VCaP (cell line): ENCODE data around the gene CYP3A4.
"Not testable (repeated sequence)": the region's sequence is repeated elsewhere in the genome, so short reads cannot be mapped to it uniquely, and the experiment has no call there.

Experiments
- H3K27ac ChIP-seq: fragments of 450-650 bp; 2 replicates; pipeline ENCODE4 v1.5.1; 2017
- CTCF ChIP-seq: fragments of 450-650 bp; conservative IDR thresholded peaks from 2 replicates; pipeline ENCODE4 v1.5.1; 2017; ENCODE audit warnings: mild to moderate bottlenecking, moderate library complexity

The CYP3A4 gene

DNA sequence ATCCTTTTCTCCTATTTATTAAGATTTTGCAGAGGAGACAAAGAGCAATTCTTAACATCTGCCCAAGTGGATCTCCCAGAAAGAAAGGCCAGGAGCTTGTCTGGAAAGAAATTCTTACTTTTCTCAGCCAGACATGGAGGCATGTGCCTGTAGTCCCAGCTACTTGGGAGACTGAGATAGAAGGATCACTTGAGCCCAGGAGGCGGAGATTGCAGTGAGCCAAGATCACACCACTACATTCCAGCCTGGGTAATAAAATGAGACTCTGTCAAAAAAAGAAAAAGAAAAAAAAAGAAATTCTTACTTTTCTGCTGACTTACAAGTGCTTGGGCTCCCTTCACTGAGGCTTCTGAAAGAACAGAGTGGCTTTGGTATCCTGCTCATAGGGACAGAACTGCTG is 41.5 kb upstream of the CYP3A4 start:
- peak overlapping the region; percentile 82; the same call in 1 of the 2 replicates for H3K27ac ChIP-seq
- no peak for TF ChIP-seq CTCF

- peak overlapping the region; percentile 10; the same call in 1 of the 2 replicates for H3K27ac ChIP-seq
- TF ChIP-seq CTCF = no peak
Measured at GRCh38 chr7:99824091-99824490, 40.1 kb upstream of the CYP3A4 start.

DNA sequence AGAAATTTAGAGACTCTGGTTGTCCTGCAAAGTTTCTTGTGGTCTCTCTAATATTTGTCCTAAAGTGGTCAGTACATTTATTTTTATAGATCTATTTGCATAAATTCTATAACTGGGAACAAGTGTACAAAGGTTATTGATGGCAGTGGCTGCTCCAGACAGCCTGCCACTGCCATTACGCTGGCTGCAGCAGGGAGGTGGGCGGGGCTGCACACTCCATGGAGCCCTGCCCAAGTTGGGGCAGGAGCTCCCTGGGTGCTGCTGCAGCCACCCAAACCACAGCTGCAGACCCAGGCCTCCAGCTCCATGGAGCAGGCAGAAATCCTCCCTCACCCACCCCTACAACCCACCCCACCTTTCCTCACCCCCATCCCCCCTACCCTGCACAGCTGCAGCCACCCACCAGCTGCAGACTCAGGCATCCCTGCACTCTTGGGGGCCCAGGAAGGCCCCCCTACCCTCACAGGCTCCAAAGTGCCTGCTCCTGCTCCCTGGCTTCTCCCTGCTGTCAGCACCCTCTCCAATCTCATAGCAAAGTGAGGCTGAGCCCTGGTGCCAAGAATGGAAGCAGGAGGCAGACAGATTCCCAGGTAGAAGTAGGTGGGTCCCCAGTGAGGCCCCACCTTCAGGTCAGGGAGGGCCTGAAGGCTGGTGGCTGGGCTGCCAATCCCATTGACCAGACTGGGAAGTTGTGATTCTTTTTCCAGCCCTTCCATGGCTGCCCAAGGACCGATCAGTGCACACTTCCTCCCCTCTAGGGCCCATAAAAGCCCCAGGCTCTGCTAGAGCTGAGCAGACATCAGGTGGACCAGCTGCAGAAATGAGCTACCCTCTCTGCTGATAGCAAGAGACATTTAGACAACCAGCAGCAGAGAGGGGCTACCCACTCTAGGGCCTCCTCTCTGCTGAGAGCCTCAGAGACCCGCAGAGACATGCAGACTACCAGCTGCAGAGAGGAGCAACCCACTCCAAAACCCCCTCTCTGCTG is 39.0 kb upstream of the CYP3A4 start:
- H3K27ac ChIP-seq = peak overlapping the region; percentile 10; the same call in 1 of the 2 replicates
- TF ChIP-seq CTCF = no peak

DNA sequence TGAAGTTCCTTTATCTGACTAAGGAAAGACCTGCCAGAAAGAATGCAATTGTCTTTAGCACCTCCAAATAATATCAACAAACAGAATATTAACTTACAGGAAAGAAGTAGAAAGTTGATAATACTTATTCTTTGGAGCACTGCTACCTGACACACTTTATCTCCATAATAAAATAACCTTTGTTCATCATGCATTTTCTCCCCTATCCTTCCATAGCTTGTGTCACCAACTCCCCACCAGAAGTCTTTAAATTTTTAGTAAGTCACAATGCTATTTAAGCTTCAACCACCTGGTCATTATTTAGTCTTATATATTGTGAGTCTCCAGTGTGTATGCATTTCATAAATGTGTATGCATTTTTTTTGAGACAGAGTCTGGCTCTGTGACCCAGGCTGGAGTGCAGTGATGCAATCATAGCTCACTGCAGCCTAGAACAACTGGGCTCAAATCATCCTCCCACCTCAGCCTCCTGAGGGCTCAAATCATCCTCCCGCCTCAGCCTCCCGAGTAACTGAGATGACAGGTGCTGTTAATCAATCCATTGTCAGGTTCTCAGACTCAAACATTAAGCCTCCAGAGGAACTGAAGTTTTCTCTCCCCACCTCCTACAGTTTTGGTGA is 36.5 kb upstream of the CYP3A4 start:
- no peak overlapping the region for H3K27ac ChIP-seq

GRCh38 chr7:99808766-99809165 is 24.8 kb upstream of the CYP3A4 start:
- no peak overlapping the region for H3K27ac ChIP-seq
- TF ChIP-seq CTCF = no peak

More for the DNA sequence above, 36.5 kb upstream of the CYP3A4 start:
- TF ChIP-seq CTCF = no peak

DNA sequence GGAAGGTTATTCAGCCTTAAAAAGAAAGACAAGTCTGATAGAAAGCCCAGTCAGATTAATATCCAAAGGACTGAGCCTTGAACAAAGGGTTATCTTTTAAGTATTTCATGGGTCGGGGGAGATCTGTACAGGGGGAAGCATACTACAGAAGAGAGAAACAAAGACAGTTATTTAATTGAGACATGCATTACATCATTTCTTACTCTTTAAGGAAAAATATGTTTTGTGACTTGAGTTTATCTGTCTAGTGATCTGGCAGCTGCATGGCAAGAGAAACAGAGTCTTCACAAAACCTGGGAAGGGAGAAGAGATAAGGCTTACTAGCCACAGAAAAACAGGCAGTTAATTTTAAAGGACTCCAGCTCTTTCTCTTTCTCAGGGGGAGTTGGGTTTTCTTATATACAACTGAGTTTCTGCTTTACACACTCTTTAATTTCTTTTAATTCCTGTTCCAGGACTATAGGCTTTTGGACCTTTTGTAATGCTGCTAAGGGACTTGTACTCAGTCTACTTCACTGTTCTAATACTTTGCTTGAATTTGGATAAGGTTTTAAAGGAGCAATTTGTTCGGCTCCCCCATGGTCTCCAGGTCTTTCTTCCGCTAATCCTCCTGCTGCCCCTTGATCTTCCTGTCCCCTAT is 23.0 kb upstream of the CYP3A4 start:
- no peak for TF ChIP-seq CTCF
- H3K27ac ChIP-seq = no peak overlapping the region

DNA sequence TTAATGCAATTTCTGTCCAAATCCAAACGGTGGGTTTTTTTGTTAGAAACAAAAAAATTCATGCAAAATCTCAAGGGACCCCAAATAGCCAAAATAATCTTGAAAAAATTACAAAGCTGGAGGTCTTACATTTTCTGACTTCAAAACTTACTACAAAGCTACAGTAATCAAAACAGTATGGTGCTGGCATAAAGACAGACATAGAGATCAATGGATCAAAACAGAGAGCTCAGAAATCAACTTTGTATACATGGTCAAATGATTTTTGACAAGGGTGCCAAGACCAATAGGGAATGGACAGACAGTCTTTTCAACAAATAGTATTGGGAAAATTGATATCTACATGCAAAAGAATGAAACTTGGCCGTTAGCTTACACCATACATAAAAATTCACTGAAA is 21.7 kb upstream of the CYP3A4 start:
- TF ChIP-seq CTCF = no peak
- H3K27ac ChIP-seq = no peak overlapping the region

DNA sequence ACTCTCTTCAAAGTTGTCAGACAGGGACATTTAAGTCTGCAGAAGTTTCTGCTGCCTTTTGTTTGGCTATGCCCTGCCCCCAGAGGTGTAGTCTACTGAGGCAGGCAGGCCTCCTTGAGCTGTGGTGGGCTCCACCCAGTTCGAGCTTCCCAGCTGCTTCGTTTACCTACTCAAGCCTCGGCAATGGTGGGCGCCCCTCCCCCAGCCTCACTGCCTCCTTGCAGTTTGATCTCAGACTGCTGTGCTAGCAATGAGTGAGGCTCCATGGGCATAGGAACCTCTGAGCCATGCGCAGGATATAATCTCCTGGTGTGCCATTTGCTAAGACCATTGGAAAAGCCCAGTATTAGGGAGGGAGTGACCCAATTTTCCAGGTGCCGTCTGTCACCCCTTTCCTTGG is 19.1 kb upstream of the CYP3A4 start:
- H3K27ac ChIP-seq = not testable (repeated sequence)

DNA sequence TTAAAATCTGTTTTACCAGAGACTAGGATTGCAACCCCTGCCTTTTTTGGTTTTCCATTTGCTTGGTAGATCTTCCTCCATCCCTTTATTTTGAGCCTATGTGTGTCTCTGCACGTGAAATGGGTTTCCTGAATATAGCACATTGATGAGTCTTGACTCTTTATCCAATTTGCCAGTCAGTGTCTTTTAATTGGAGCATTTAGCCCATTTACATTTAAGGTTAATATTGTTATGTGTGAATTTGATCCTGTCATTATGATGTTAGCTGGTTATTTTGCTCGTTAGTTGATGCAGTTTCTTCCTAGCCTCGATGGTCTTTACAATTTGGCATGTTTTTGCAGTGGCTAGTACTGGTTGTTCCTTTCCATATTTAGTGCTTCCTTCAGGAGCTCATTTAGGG is 17.4 kb upstream of the CYP3A4 start:
- H3K27ac ChIP-seq = not testable (repeated sequence)
